Thyroid gland (tissue), 4 donors: ENCODE data around the gene FAM78A.

Source experiments
- CTCF ChIP-seq, 6 experiments: fragments of 200-600 bp in 3 of 6; fragments of 450-650 bp in 3 of 6; sonication (generic) in 3 of 6; IDR thresholded peaks; one replicate each; pipeline ENCODE4 v1.5.1; 2016 to 2019; ENCODE audit warnings: antibody characterized with exemption in 6 of 6, mild to moderate bottlenecking in 2 of 6, inconsistent platforms in 1 of 6, moderate library complexity in 1 of 6
- POLR2A ChIP-seq, 2 donors: fragments of 450-650 bp; IDR thresholded peaks; one replicate each; pipeline ENCODE4 v1.6.1; 2017; ENCODE audit warnings: antibody characterized with exemption in 2 of 2, mild to moderate bottlenecking in 2 of 2, moderate library complexity in 1 of 2

GRCh38 chr9:131237291-131237690 is 39.0 kb downstream of the FAM78A start:
- no peak for TF ChIP-seq CTCF (IDR thresholded peaks at IDR 0.05)
- no peak for TF ChIP-seq POLR2A (IDR thresholded peaks at IDR 0.05)
